HepG2 (cell line): Measurements from ENCODE around the gene IQCH.

Experiments used
- CTCF ChIP-seq: sonication (generic); formaldehyde crosslinking; IDR thresholded peaks from 2 replicates; pipeline ENCODE4 v1.5.0; 2020; ENCODE audit warnings: mild to moderate bottlenecking, missing genetic modification reagents, moderate library complexity
- E2F2 ChIP-seq: sonication (generic); formaldehyde crosslinking; IDR thresholded peaks from 2 replicates; pipeline ENCODE4 v1.4.0; 2020; ENCODE audit warnings: missing genetic modification reagents, borderline replicate concordance

- TF ChIP-seq E2F2 (CRISPR knock-in tag): no peak
- no peak for TF ChIP-seq CTCF (CRISPR knock-in tag)
Observed at GRCh38 chr15:67232591-67232990, 22.0 kb upstream of the IQCH start.
